ENCODE measurements around the gene CTDSP2. TPM values are rescaled to one million over a fixed set of nuclear protein-coding genes. Genes with fewer than 3 reads are reported as not detected.
A peak's percentile ranks its signal among the peaks of the same experiment; 100 is the strongest.

Gene CTDSP2, protein sequence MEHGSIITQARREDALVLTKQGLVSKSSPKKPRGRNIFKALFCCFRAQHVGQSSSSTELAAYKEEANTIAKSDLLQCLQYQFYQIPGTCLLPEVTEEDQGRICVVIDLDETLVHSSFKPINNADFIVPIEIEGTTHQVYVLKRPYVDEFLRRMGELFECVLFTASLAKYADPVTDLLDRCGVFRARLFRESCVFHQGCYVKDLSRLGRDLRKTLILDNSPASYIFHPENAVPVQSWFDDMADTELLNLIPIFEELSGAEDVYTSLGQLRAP
- 803 and 887 TPM in 2 replicates for total RNA-seq (2014; rRNA removed; shearing (Covaris generic))

DNA sequence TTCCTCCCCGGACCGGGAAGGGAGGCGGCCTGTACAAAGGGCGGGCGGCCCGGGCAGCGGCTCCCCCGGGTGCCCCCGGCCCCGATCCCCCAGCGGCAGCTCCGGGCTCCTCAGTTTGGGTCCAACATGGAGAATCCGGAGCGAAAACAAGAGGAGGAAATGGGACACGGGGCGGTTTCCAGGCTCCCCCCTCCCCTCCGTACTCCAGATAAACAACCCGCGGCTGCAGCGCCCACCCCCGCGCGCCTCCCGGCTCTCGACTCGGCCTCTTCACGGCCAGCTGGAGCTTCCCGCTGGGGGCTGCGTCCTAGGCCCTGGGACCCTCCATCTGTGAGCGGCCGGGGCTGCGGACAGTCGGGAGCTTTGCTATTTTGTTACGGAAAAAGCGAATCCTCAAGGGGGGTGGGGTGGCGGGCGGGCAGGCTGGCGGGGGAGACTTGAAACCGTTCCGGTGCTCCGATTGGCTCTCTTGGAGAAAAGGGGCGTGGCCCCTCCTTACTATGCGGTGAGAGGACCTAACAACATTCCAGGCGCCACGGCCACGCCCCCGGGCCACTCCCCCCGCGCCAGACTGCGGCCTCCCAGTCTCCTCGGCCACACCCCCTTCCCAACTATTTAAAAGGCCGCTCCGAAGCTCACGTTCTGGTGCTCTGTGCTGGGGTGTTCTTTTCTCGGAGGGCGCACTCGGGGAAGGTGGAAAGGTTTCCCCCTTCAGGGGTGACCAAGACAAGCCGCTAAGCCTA lies at the start of gene CTDSP2:
TSS of gene CTDSP2 (minus strand) at position 153 of the 743 bp plus-strand sequence. CDS start 294 bp downstream, outside the sequence.
- H3K9me3 ChIP-seq (replicated peaks): no peaks in the 10 kb centered on the region
- peak within 1 kb of the TSS; percentile 92 for H3K27ac ChIP-seq
- H3K4me1 ChIP-seq: peaks cover 20% of the 10 kb centered on the region
- DNase-seq: peak in 1 of 2 experiments; percentile 100
- H3K4me3 ChIP-seq: peak within 1 kb of the TSS; percentile 93
- peaks cover 40% of the 10 kb centered on the region for H3K27me3 ChIP-seq
- peaks cover 4% of the 10 kb centered on the region; the same call in 1 of the 2 replicates for H3K36me3 ChIP-seq

DNA sequence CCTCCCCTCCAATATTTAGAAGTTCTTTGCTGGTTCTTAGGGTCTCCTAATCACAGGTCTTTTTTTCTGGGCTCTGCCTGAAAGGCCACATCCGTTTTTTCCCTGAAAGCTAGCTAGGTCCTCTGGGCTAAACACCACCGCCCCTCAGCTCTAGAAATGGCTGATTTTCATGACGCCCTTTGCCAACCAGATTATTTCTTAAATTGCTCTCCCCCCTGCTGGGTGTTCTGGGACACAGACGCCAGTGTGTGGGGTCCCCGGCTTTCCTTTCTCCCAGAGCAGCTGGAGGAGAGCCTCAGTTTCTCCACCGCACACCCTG lies 49.5 kb upstream of the CTDSP2 start:
- Histone ChIP-seq H3K9me3 (replicated peaks) (no peaks in the 10 kb centered on the region), H3K27me3 (no peaks in the 10 kb centered on the region), H3K27ac (no peak overlapping the region), H3K36me3 (no peaks in the 10 kb centered on the region), H3K4me3 (peak overlapping the region; percentile 47), H3K4me1 (peaks cover 25% of the 10 kb centered on the region)
- DNase-seq: peak in 1 of 2 experiments; percentile 33

DNA sequence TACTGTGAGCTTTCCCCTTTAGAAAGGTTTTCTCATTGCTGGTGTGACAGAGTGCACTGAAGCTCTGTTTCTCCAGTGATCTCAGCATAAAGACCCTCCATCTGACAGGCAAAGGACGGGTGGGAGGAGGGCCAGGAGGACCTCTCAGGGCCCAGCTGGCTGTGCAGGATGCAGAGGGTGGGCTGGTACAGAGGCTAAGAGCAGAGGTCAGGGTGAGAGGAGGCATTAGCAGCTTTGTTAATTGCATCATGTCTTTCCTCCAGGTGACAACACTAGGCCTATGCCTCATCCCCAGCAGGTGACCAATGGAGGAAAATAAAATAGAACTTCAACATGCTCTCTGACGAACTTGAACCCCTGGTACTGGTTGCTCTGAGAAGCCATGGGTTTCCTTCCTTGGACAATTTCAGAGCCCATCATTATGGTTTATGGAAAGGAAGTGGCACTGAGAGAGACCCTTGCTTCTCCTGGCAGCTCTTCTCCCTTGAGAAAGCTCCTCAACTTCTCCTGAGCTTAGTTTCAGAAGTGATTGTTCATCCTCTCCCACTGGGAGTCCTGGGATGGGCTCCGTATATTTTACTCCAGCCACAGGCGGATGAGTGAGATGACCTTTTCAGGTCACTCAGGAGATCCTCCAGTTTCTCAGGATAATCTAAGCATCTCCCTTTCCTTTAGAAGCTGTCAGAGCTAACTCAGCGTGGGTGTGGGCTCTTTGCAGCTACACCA lies 49.0 kb upstream of the CTDSP2 start:
- no peaks in the 10 kb centered on the region for H3K27me3 ChIP-seq
- H3K4me1 ChIP-seq: peaks cover 30% of the 10 kb centered on the region
- no peak overlapping the region for H3K4me3 ChIP-seq
- DNase-seq: peak in 1 of 2 experiments; percentile 59
- H3K9me3 ChIP-seq (replicated peaks): no peaks in the 10 kb centered on the region
- H3K36me3 ChIP-seq: no peaks in the 10 kb centered on the region
- H3K27ac ChIP-seq: no peak overlapping the region

DNA sequence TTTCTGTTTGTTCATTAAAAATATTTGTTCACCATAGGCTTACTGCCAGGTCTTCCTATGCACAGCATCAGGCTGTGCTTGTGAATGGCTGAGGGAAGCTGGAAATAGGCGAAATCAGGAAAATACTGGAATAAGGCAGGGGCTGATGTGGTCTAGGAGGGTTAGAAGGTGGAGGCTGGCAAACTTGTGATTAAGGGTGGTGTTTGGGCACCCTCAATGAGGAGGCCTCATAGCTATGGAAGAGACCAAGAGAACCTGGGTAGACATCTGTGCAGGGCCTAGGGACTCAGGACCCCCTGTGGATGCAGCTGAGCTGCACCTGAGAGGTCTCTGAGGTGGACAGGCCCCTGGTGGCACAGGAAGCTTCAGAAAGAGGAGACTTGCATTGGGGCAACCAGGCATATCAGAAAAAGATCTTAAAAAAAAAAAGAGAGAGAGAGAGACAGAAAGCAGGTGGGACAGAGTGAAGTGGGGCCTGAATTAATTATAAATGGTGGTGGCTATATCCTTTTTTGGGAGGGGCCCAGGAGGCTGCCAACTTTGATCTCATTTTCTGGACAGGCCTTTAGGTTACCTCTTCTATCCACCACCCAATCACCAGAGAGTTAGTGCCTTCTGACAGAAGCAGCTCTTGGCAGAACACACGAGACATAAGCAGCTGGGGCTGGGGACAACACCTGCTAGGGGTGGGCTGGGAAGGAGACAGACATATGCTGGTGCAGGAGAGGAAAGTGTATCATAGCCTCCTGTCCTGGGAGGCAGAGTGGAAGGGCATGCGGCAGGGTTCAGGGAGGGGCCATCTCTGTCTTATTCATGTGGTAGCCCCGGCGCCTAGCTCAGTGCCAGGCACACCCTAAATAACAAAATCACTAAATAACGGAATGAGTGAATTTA lies 48.1 kb upstream of the CTDSP2 start:
- H3K36me3 ChIP-seq: no peaks in the 10 kb centered on the region
- peaks cover 39% of the 10 kb centered on the region for H3K4me1 ChIP-seq
- H3K27me3 ChIP-seq: no peaks in the 10 kb centered on the region
- DNase-seq: peak; percentile 99 to 100
- peak overlapping the region; percentile 55 for H3K27ac ChIP-seq
- no peaks in the 10 kb centered on the region for H3K9me3 ChIP-seq (replicated peaks)
- no peak overlapping the region for H3K4me3 ChIP-seq

DNA sequence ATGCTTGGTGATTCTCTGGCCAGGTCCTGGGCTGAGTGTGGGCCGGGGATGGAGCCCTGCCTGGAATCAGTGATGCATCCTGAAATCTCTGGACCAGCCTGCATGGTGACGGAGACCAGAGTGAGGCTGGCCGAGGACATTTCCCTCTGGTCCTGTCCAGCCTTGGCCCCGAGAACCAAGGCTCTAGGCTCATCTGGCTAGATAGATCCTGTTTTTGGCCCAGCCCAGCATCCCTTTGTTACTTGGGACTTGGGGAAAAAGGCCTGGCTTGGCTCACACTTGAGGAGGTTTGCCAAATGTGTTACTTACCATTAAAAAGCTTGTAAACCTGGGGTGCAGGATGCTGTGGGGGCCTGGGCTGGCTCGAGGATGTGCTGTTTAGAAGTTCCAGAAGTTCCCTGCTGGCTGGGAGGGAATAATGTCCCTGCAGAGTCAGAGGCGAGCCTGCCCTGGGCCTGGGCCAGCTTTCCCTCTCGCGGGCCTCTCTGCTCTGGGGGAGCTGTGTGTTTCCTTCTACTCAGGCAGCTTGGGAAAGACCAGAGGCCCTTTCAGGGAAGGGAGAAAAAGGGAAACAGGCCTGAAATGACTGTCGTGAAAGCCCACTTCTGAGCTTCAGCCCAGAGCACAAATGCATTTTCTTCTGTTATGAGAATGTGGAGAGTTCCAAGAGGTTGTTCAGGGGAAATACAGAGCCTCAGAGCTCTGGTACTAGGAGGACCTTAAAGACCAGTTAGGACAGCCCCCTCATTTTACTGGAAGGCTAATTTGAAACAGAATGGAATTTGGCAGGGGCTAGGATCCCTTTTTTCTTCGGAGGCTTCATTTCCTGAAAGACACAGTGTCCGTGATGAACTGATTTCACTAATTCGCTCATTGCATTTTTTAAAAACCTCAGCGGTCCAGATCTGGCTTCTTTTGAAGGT lies 47.2 kb upstream of the CTDSP2 start:
- H3K36me3 ChIP-seq: no peaks in the 10 kb centered on the region
- no peaks in the 10 kb centered on the region for H3K27me3 ChIP-seq
- H3K9me3 ChIP-seq (replicated peaks): no peaks in the 10 kb centered on the region
- peak overlapping the region; percentile 55 for H3K27ac ChIP-seq
- peak; percentile 100 for DNase-seq
- H3K4me1 ChIP-seq: peaks cover 48% of the 10 kb centered on the region
- H3K4me3 ChIP-seq: no peak overlapping the region

DNA sequence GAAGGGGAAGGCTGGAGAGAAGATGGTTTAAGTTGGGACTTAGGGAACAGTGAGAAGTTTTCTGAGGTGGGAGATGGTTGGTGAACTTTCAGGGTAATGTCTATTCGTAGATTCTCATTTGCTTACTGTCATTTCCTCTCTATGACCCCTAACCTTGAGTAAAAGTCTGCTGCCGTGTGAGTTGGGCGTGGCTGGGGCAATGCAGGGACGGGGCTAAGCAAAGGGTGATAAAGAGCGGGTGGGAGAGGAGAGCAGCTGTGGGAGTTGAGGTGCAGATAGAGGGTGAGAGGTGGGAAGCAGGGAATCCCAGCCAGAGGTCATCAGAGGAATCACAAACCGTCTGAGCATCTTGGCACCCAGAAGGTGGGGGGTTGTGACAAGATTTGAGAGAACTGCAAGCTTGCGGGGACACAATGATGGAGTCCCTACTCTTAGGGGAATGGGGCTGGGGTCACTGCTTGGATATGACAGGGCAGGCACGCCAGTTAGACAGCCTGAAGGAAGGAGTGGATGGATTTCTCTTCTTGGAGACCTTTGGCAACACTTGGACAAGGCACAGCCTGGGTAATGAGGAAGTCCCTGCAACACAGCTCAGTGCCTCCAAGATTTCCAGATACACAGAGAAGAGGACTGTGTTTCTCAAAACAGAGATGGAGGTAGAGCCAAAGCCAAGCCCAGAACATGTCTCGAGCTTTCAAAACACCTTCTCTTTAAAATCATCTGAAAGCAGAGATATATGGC lies 45.9 kb upstream of the CTDSP2 start:
- H3K4me3 ChIP-seq: no peak overlapping the region
- H3K36me3 ChIP-seq: no peaks in the 10 kb centered on the region
- no peak overlapping the region for H3K27ac ChIP-seq
- H3K4me1 ChIP-seq: peaks cover 61% of the 10 kb centered on the region
- DNase-seq: peak in 1 of 2 experiments; percentile 56
- H3K9me3 ChIP-seq (replicated peaks): no peaks in the 10 kb centered on the region
- H3K27me3 ChIP-seq: no peaks in the 10 kb centered on the region

DNA sequence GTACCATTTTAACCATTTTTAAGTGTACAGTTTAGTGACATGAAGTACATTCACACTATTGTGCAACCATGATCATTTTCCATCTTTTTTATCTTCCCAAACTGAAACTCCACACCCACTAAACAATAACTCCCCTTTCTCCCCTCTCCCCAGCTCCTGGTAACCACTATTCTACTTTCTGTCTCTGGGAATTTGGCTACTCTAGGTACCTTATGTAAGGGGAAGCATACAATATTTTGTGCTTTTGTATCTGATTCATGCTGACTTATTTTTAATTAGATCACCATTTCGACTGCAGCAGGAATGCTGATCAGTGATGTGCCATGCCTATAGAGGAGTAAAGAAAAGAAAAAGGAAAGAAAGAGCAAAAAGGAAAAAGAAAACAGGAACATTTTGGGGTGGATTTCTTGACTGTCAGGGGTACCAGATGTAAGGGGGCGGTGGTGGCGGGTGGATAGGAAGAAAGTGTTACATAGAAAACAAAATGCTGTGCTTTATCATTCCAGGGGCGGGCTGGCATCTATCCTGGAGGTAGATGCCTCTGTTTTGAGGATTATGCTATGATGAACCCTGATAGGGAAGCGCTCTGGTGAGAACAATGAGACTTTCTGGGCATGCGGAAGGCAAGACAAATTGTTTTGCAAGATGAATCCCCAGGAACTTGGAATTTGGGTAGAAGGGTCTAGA lies 45.2 kb upstream of the CTDSP2 start:
- Histone ChIP-seq H3K36me3 (no peaks in the 10 kb centered on the region), H3K27ac (no peak overlapping the region), H3K9me3 (replicated peaks) (no peaks in the 10 kb centered on the region), H3K4me1 (peaks cover 62% of the 10 kb centered on the region), H3K27me3 (no peaks in the 10 kb centered on the region), H3K4me3 (no peak overlapping the region)
- DNase-seq: peak in 1 of 2 experiments; percentile 50

DNA sequence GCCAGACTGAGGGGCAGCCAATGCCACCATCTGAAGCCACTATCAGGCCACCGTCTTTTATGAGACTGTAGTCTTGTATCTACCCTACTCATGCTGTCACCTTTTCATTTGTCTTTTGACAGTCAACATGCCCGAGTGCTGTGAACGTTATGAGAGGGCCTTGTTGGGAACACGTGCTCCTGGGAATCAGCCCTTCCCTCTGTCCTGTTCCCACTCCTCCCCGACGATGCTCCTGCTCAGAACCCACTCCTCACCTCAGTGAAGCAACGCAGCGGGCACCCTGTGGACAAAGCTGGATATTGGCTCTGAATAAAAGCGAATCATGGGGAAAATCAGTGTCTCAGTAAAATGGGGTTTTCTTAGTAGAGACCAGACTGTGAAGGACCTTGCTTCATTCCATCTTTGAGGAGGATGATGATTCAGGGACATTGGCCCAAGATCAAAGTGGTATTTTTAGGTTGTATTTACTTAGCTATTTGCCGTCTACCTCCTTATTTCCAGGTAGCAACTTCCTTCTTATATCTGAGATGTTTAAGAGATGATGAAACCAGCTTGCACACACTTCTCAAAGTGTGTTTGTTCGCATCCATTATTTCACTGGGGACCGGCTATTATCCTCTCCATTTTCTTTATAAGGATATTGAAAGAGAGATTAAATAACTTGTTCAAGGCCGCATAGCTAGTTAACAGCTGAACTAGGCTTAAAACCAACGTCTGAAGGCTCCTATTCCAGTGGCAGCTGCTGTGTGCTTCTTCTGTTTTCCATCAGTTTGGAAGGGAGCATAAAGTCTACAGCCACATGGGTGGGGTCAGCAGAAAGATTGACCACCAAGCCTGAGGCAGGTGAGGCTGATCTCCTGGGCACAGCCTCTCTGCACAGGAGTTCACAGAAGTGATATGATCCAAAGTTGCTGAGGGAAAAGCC lies 43.9 kb upstream of the CTDSP2 start:
- H3K27ac ChIP-seq: no peak overlapping the region
- peaks cover 66% of the 10 kb centered on the region for H3K4me1 ChIP-seq

DNA sequence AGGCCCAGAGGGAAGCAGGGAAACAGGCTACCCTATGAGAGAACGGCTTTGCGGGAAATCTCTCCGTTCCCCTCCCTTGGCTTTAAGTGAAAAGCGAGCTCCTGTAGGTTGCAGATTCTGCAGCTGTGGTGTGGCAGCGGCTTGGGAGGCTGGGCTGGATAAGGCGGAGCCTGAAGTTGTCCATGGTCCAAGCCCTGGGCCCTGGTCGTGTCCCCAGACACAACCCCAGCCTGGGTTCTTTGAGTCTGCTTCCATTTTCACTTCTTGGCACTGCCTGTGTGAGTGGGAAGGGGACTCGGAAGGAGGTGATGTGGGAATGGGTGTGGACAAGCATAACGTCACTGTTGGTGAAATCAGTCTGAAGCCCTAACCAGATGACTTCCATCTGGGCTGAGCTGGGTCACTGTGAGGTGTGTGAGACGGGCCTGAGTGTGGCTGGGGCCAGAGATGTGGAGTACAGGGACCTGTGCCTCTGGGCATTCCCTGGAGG lies 43.0 kb upstream of the CTDSP2 start:
- H3K27ac ChIP-seq: peak overlapping the region; percentile 30
- H3K27me3 ChIP-seq: no peaks in the 10 kb centered on the region
- H3K4me3 ChIP-seq: peak overlapping the region; percentile 44
- DNase-seq: peak; percentile 99 to 100
- no peaks in the 10 kb centered on the region for H3K36me3 ChIP-seq
- H3K9me3 ChIP-seq (replicated peaks): peaks cover 8% of the 10 kb centered on the region; the same call in 1 of the 2 replicates
- peaks cover 57% of the 10 kb centered on the region for H3K4me1 ChIP-seq

More for the DNA sequence above, 43.9 kb upstream of the CTDSP2 start:
- DNase-seq: peak; percentile 75 to 89
- Histone ChIP-seq H3K36me3 (no peaks in the 10 kb centered on the region), H3K9me3 (replicated peaks) (peaks cover 3% of the 10 kb centered on the region; the same call in 1 of the 2 replicates), H3K4me3 (no peak overlapping the region), H3K27me3 (no peaks in the 10 kb centered on the region)

DNA sequence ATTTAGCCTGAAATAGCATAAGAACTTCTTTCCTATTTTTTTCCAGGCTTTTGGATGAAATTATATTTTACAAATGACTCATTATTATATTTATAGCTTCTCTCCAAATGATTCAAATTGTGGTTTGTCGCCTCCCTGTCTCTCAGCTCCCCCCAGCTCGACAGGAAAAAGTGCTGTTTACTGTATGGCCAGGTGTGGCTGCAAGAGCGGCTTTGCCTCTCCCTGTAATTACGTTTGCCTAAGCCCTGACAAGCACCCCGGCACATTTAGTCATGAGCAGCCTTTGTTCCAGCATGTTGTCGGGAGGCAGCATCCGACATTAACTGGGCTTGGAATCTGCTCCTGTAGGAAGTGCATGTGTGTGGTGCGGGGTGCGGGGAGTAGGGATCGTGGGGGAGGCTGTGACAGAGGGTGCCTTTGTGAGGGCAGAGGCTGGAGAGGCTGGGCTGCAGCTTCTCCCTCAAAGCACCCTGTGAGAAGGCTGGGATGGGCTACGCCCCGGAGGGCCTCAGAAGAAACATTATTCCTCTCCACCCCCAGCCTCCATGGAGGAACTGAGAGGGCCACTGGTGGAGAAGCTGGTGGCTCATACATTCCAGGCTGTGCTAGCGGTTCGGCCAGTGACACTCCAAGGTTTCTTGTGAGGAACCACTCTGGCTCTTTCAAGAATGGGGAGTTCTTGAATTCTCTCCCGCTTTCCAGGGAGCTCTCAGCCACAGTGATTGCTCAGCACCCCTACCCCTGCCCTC lies 42.1 kb upstream of the CTDSP2 start:
- Histone ChIP-seq H3K4me1 (peaks cover 48% of the 10 kb centered on the region), H3K4me3 (peak overlapping the region; percentile 44), H3K27me3 (no peaks in the 10 kb centered on the region), H3K36me3 (no peaks in the 10 kb centered on the region), H3K9me3 (replicated peaks) (peaks cover 11% of the 10 kb centered on the region; the same call in 1 of the 2 replicates), H3K27ac (peak overlapping the region; percentile 30)
- DNase-seq: peak; percentile 100

Data from SJCRH30 (cell line).